ENCODE results near the gene NDUFS4.

DNA sequence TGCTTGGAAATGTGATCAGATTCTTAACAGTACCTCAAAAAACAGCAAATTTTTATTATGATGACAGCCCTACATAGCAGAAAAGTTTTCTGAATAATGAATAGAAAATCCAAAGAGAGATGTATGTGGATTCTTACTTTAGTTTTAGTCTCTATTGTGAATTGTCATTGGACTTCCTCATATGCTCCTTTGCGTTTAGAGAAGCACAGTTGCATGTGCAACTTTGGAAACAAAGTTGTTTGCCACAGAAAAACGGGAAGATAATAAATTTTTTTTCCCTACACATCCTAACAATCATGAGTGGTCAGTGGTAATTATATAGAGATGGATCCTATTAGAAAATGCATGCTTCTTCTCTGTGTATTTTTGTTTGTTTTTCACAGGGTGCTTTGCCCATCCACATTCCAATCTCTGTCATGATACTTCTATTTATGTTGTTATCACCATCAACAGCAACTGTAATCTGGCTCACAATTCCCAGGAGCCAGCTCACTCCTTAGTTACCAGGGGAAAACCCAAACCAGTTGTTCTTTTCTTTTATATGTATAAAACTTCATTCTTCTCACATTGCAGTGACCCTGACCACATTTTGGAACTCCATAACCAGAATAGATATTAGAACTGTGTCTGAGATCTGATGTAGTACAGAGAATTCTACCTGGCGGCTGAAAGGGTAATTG is 118.7 kb downstream of the NDUFS4 start:
- no peak for TF ChIP-seq POLR2A (IDR thresholded peaks at IDR 0.05)
- TF ChIP-seq, protein P1, sequence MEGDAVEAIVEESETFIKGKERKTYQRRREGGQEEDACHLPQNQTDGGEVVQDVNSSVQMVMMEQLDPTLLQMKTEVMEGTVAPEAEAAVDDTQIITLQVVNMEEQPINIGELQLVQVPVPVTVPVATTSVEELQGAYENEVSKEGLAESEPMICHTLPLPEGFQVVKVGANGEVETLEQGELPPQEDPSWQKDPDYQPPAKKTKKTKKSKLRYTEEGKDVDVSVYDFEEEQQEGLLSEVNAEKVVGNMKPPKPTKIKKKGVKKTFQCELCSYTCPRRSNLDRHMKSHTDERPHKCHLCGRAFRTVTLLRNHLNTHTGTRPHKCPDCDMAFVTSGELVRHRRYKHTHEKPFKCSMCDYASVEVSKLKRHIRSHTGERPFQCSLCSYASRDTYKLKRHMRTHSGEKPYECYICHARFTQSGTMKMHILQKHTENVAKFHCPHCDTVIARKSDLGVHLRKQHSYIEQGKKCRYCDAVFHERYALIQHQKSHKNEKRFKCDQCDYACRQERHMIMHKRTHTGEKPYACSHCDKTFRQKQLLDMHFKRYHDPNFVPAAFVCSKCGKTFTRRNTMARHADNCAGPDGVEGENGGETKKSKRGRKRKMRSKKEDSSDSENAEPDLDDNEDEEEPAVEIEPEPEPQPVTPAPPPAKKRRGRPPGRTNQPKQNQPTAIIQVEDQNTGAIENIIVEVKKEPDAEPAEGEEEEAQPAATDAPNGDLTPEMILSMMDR (IDR thresholded peaks at IDR 0.05): no peak
- no peak for TF ChIP-seq POLR2AphosphoS5 (IDR thresholded peaks at IDR 0.05)

Data from suprapubic skin (tissue), 4 donors.